ENCODE data around the gene B3GALT2. TPM values are rescaled to one million over a fixed set of nuclear protein-coding genes. Genes with fewer than 3 reads are reported as not detected.

The B3GALT2 gene
- total RNA-seq = 0.49 and 4.2 TPM in 2 replicates

GRCh38 chr1:193185901-193186731 is at the start of gene B3GALT2:
B3GALT2 (minus strand) TSS chr1:193186613; CDS start chr1:193181562, 5,051 bp downstream.

Other genes with a start within 250 kb of the B3GALT2 start
- gene UCHL5, start 127.3 kb downstream of the B3GALT2 start, total RNA-seq = 13.0 and 28.7 TPM in 2 replicates
- gene RO60, start 127.0 kb downstream of the B3GALT2 start, total RNA-seq = 60.4 and 60.7 TPM in 2 replicates
- gene GLRX2, start 81.2 kb downstream of the B3GALT2 start, total RNA-seq = 7.8 and 21.4 TPM in 2 replicates
- gene CDC73, start 64.6 kb downstream of the B3GALT2 start, total RNA-seq = 23.2 and 24.6 TPM in 2 replicates